Activated CD8-positive, alpha-beta memory T cell treated with anti-CD3 and anti-CD28 coated beads, Interleukin-2, amount 50 U/mL, for 48 hours (primary cell): ENCODE results near the gene PDE6H.

ENCODE experiments used
- DNase-seq: peaks from one replicate; pipeline ENCODE4 v3.0.0-alpha.2; 2020

PDE6H gene

DNA sequence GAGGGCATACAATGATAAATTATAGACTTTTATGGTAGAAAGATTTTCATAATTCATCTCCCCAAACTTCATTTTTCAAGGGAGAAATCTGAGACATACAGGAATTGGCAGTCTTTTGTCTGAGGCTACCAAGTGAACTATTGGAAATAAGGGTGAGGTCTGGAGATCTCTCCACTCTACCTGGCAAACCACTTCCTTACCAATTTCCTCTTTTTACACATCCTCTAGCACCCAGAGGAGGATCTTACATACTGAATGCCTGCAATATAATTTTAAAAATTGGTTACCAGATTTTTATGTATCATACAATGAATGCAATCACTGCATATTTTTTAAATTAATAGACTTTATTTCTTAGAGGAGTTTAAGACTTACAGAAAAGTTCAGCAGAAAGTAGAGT is 6.6 kb downstream of the PDE6H start:
- DNase-seq: no peak

- DNase-seq: no peak
Measured at GRCh38 chr12:14981049-14981448, 8.2 kb downstream of the PDE6H start.

DNA sequence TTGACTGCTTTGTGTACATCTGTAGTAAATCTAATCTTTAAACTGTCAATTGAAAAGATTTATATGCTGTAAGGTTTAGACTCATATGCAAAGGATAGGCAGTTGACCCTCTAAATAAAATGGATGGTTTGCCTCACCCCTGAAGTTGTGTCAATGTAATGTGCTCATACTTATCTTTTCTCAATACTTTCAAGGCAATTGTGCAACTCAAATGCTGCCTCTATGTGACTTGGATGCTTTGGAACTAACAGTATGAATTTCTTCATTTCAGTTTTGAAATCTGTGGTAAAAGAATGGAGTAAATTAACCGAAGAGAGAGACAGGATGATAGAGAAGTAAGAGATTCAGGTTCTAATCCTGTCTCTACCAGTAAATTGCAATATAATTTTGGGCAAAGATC is 9.7 kb downstream of the PDE6H start:
- DNase-seq: no peak

DNA sequence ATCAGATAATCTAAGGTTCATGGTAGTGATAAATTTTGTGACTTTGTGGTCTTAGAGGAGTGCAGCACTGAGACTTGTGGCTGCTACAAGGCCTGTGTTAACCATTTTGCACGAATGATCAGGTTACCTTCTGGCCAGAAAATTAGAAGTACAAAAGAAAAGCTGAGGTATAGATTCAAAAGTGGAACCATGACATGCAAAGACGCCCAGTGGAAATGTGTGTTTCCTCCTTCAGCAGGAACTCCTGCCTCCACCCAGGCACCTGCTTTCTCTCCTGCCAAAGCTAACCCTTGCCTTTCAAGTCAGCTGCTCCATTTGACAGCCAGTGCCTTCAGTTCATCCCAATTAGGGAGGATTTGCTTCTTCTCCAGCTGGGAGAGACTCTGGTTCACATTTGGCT is 10.1 kb downstream of the PDE6H start:
- no peak for DNase-seq

- no peak for DNase-seq
Measured at GRCh38 chr12:14984036-14984435, 11.2 kb downstream of the PDE6H start.

DNA sequence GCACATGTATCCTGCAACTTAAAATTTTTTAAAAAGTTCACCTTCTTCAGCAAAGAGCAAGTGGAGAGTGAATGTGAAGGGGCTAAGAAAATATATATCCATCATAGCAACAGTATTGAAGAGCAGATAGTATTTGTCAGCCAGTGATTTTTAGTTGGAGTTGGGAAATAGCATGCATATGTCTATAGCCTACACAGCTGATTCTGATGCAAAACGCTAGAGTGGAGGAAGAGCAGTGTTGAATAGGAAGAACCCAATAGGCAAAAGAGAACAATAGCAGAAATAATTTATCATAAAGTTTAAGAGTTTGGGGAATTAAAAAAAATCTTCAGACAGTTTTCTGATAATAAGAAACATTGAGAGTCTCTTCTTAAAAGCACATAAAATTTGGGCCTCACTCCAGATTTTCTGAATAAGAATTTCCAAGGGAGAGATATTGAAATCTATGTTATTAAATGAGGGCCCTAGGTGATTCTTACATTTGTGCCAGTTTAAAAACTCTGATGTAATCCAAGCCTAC is 12.0 kb downstream of the PDE6H start:
- DNase-seq: no peak

DNA sequence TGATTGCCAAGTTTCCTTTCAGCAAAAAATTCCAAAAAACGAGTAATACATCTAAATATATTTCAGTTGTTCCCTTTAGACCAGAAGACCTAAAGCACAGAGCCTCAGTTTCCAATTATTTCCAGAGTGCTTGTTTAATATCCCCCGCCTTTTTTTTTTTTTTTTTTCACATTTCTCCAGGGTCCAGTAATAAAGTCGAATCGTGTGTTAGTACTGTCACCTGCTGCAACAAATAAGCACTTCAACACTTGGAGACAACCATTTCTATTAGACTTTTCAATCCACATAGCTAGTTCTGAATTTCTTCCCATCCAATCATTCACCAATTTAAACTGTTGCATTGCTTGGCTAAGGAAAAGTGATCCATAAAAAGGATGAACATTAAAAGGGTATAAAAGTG is 13.6 kb downstream of the PDE6H start:
- no peak for DNase-seq

GRCh38 chr12:14988035-14988434 is 15.2 kb downstream of the PDE6H start:
- no peak for DNase-seq

DNA sequence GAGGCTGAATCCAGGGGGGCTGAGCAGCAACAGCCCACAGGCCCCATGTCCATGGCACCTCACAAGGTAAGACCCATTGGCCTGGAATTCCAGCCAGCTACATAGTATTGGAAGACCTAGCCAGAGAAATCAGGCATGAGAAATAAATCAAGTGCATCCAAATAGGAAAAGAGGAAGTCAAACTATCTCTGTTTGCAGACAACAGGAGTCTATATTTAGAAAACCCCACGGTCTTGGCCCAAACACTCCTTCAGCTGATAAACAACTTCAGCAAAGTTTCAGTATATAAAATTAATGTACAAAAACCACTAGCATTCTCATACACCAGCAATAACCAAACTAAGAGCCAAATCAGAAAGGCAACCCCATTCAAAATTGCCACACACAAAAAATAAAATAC is 16.9 kb downstream of the PDE6H start:
- DNase-seq: no peak

DNA sequence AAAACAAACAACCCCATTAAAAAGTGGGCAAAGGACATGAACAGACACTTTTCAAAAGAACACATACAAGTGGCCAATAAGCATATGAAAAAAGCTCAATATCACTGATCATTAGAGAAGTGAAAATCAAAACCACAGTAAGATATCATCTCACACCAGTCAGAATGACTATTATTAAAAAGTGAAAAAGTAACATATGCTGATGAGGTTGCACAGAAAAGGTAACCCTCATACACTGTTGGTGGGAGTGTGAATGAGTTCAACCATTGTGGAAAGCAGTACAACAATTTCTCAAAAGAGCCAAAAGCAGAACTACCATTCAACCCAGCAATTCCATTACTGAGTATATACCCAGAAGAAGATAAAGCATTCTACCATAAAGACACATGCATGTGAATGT is 18.2 kb downstream of the PDE6H start:
- no peak for DNase-seq

DNA sequence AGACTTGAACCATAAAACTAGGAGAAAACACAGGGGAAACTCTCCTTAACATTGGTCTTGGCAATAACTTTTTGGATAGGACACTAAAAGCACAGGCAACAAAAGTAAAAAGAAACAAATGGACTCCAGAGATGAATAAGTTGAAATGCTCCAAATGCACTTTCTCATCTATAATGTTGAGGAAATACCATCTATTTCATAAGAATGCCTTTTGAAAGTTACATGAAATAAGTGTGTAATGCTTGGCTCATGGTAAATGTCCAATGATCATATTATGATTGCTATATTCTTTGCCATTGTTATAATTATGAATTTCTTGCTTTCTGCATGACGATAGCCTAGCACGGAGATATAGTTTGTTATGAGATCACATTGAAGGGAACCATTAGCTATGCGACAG is 19.8 kb downstream of the PDE6H start:
- DNase-seq: no peak

DNA sequence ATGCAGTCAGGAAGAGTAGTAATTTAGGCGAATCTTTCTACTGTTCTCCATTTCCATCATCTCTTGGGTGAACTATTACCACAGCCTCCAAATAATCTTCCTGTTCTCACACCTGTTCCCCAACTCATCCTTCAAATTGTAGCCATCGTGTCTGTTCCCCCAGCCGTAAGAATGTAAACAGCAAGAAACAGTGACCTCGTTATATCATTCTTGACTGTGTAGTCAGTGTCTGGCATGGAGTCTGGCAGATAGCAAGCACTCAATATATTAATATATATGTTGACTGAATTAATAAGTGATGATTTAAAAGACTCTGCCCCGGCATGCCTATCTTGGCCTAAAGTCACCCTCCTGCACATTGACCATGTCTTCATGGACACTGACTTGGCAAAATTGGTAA is 20.3 kb downstream of the PDE6H start:
- DNase-seq: no peak

DNA sequence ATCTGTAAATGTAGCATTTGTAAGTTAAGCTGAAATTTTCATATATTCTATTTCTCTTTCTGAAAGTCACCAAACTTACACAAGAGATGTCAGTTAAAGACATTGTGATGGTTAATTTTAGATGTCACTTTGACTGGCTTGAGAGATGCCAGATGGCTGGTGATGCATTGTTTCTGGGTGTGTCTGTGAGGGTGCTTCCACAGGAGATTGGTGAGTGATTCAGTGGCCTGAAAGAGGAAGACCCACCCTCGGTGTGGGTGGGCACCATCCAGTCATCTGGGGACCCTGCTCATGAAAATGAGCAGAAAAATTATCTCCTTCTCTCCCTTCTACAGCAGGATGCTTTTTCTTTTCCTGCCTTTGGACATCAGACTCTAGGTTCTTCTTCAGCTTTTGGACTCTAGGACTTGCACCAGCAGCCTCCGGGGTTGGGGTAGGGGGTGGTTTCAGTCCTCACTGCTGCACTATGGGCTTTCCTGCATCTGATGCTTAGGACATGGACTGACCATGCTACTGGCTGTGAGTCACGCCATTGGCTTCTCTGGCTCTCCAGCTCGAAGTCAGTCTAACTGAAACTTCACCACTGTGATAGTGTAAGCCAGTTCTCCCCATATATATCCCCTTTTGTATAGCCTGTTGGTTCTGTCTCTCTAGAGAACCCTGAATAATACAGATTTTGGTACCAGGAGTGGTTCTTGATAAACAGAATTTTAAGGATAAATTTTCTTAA is 20.9 kb downstream of the PDE6H start:
- no peak for DNase-seq

GRCh38 chr12:14994610-14995009 is 21.8 kb downstream of the PDE6H start:
- no peak for DNase-seq

DNA sequence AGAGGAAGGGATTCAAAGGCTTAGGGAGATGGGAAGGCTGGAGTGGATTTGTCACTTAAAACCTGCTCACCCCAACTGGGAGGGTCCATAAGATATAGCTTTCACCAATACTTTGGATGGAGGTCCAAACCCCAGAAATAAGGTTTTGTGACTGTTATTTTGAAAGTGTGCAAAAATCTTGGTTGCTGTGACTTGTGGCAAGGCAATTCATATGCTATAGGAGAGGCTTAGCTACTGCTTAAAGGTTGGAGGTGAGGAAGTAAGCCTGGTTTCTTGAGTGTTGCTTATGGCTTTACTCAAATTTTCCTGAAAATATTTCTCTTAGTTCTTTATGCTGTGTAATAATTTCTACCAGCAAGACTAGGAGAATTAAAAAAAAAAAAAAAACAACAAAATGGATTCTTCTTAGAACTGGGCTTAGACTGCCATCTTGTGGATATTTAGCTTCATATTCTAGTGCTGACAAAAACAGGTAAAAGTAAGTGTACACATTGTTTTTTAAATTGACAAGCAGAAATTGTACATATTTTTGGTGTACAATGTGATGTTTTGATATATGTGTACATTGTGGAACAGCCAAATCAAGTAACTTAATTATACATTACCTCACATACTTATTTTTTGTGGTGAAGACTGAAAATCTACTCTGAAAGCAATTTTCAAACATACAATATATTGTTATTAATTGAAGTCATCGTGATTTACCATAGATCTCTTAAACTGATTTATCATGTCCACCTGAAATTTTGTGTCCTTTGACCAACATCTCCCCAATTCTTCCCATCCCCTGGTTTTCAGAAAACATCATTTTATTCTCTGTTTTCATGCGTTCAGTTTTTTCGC is 23.0 kb downstream of the PDE6H start:
- DNase-seq: no peak

- DNase-seq: no peak
Measured at GRCh38 chr12:14997998-14998397, 25.2 kb downstream of the PDE6H start.

DNA sequence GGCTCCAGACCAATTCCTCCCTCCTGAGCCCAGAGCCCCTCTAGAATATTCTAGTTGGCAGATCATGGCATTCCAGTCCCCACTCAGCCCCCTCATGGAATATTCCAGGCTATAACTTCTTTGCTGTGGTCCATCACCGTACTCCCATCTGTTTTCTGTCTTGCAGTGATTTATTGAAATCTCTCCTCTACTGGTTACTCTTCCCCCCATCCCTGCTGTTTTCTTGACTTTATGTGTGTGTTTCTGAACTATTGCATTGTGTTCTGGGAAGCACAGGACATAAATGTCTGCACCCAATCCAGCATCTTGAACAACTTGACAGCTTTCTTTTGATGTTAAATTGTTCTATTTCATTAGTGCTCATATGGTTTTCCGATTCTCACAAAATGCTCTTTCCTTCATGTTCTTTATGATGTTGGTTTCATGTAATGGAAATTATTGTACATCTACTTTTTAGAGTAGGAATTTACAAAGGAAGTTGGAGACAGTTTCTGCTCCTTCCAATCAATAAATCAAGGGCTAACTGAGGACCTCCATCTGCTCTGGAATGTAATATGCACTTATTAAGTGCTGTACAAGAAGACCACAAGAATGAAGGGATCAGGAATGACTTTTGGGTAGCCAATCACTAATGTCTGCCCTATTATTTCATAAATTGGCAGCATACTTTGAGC is 26.3 kb downstream of the PDE6H start:
- DNase-seq: no peak

- no peak for DNase-seq
Measured at GRCh38 chr12:14999695-15000365, 27.0 kb downstream of the PDE6H start.

- no peak for DNase-seq
Measured at GRCh38 chr12:15000575-15000974, 27.7 kb downstream of the PDE6H start.

- DNase-seq: no peak
Measured at GRCh38 chr12:15001733-15002382, 29.0 kb downstream of the PDE6H start.

- no peak for DNase-seq
Measured at GRCh38 chr12:15004421-15004820, 31.6 kb downstream of the PDE6H start.

DNA sequence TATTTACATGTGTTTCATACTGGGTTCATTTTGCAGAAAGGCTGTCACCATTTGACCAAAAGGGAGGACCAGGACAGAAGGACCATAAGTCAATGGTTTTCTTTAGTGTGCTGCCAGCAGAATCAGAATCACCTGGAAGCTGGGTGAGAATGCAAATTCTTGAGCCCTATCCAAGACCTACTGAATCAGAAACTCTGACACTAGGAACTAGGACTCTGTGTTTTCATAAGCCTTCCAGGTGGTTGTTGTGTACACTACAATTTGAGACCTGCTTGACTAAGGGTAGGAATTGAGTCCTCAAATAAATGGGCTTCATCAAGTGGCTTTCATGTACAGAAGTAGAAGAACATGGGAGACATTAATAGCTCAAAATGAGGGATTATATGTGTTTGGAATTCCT is 32.2 kb downstream of the PDE6H start:
- no peak for DNase-seq

DNA sequence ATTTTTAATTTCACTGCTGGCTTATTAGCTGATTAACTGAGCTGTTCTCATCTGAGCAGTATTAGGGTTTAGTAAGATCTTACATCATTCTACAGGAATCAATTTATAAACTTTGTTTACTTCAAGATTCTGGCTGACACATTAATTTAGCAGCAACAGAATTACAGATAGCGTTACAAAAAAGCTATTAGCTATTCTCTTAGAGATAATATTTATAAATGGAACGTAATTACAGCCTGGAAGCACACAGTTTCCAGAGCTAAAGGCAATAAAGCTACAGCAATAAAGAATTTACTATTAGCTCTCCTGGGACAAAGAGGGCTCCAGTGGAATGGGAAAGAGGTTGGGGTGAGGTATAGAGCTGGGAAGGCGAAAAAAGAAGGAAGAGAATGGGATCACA is 34.7 kb downstream of the PDE6H start:
- no peak for DNase-seq
